Dendritic cell treated with granulocyte-macrophage colony-stimulating factor and Interleukin-4, amounts not matched to agents 40 ng/mL and 50 ng/mL, for 4 days (primary cell): ENCODE results near the gene IL10.
A peak's percentile ranks its signal among the peaks of the same experiment; 100 is the strongest.

Experiments used
- H3K27ac Mint-ChIP-seq: one replicate; pipeline ENCODE4 v1.8.0; 2022; ENCODE audit warnings: mild to moderate bottlenecking, mixed read lengths
- H3K27me3 Mint-ChIP-seq: one replicate; pipeline ENCODE4 v1.8.0; 2022; ENCODE audit warnings: mild to moderate bottlenecking, mixed read lengths
- H3K36me3 Mint-ChIP-seq: one replicate; pipeline ENCODE4 v1.8.0; 2022; ENCODE audit warnings: low read depth, mixed read lengths
- H3K4me1 Mint-ChIP-seq: one replicate; pipeline ENCODE4 v1.8.0; 2022; ENCODE audit warnings: low read depth, mixed read lengths
- H3K4me3 Mint-ChIP-seq: one replicate; pipeline ENCODE4 v1.8.0; 2022; ENCODE audit warnings: mild to moderate bottlenecking, moderate library complexity, mixed read lengths
- H3K9me3 Mint-ChIP-seq: one replicate; pipeline ENCODE4 v1.8.0; 2022; ENCODE audit warnings: mixed read lengths
- intact Hi-C: fragments of 100-400 bp; cut with micrococcal nuclease; formaldehyde crosslinking; loops from one replicate; pipeline ENCODE4 v1.15.0; 2022

IL10 gene

DNA sequence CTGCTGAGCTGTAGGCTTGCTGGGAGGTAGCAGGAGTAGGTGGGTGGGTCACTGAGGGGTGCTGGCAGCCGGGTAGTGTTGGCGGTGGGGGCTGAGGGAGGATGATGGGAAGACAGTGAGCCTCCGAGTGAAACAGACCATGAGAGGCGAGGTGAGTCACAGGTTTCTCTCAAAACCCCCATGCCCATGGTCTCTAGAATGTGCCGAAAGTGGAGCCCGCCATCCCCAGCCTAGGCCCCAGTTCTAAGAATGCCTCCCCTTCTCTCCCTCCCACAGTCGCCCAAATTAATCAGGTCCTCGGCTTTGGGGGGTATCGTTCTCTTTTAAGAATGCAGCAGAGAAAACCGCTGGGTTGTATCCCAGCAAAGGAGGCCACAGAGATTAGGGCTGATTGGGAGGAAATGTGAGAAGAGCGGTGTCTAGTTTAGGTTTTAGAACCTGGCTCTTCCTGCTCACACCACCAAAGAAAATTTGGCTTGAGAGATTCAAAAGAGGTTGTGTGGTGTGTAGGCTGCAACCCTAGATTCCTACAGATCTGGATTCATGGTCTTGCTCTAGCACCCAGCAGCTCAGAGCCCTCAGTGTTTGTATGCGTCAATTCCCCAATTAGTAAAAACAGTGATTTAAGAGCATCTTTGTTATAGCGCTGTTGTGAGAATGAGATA is 29.4 kb downstream of the IL10 start:
- peak overlapping the region; percentile 5 for H3K27ac Mint-ChIP-seq
- no peak overlapping the region for H3K4me3 Mint-ChIP-seq

DNA sequence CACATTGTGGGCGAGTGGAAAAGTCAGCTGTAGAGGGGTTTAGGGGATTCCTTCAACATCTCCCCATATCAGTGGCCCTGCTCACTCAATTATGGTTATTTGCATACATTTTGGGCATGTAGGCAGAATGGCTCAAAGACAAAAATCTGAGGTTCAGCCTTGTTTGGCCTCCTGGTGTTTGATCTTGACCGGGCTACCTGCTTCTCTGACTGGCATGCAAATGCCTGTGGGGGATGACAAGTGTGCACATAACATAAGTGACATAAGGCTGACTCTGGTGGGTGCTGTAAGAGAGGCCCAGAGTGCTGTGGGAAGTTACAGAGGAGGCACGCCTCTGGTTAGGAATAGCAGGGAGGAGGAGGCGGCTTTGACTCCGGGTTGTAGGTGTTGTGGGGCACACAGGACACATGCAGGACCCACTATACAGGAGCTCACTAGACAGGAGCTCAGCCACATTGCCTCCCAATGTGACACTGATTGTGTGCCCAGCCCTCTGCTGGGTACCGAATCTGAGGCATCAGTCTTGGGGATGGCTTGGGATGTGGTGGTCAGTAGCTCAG is 31.1 kb downstream of the IL10 start:
- Mint-ChIP-seq H3K9me3 (no peaks in the 10 kb centered on the region), H3K4me1 (peaks cover 58% of the 10 kb centered on the region), H3K27ac (no peak overlapping the region), H3K36me3 (peaks cover 10% of the 10 kb centered on the region), H3K27me3 (no peaks in the 10 kb centered on the region), H3K4me3 (no peak overlapping the region)
- intact Hi-C loops = no loop called here

More for the DNA sequence above, 29.4 kb downstream of the IL10 start:
- Mint-ChIP-seq H3K4me1 (peaks cover 44% of the 10 kb centered on the region), H3K27me3 (no peaks in the 10 kb centered on the region), H3K36me3 (no peaks in the 10 kb centered on the region), H3K9me3 (no peaks in the 10 kb centered on the region)
- intact Hi-C loops = no loop called here

DNA sequence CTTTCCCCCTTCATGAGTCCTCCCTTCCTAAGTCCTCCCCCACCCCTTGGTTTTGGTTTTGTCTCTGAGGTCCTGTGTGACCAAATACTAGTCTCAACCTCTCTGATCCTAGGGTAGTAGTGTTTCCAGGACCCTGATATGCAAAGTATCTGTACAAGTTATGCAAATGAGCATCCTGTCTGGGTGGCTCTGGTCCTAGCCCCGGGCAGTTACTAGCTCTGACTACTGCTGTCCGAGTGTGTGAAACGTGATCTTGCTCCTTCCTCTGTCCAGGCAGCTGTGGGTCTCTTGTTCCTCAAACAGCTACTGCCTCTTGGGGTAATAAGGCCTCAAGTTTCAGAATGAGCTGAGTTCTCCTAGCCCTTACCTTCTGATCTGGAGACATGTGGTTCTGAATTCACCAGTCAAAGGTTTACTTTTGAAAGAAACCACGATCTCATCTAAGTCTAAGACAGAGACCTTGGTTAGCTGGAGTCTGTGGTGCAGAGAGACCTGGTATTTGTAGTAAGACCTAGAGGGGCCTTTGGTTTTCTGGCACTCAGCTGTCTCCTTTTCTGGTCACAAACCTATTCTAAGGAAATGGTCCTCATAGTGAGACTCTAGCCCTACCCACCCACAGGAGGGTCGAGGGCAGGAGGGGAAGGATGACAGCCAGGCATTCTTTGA is 32.8 kb downstream of the IL10 start:
- intact Hi-C loops = loop anchor here (1.0 to 5.0 kb wide), 2 partner anchors 33 to 69 kb away; partner anchors contain the start of genes IL10 and IL19
- peak overlapping the region; percentile 73 for H3K27ac Mint-ChIP-seq
- peaks cover 67% of the 10 kb centered on the region for H3K4me1 Mint-ChIP-seq
- H3K4me3 Mint-ChIP-seq = no peak overlapping the region
- H3K36me3 Mint-ChIP-seq = peaks cover 10% of the 10 kb centered on the region
- no peaks in the 10 kb centered on the region for H3K27me3 Mint-ChIP-seq
- no peaks in the 10 kb centered on the region for H3K9me3 Mint-ChIP-seq

DNA sequence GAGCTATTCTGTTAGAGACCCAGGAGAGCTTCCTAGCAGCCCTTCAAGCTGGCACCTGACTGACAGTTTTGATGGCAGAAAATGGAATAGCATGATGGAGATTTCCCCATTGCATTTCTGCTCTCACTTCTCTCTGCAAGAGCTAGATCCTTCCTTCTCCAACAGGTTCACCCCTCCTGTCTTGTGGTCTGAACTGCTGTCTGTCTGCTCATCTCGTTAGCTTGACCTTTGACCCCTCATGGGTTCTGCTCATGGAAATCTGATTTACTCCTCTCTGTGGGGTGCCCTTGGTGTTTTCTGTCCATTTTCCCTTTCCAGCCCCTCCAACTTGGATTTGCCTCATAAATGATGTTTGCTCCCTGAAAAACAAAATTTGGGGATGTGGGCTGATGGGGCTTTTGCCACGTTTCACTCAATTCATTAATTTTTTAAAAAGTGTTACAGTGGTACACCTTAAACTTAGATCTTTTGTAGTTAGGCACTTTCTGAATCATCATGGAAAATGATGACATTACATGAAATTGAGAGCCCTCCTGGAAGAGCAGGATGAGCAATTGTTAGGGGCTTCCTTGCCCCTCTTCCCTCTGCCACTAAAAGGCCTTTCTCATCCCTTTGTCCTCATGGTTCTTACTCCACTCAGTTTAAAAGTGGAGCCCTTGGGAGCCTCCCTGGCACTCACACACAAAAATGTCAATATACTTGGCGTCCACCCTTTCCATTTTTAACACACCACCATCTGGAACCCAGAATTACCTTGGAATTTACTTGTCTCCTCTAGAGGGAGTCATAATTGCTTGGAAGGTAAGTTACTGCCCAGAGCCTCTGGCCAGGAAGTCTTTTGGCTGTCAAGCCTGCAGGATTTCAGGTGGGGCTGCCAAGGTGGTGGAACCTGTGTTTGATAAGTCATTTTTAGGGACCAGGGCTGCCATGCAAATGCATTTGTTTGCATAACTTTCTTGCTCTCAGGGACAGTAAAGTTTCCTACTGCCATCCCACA is 33.6 kb downstream of the IL10 start:
- intact Hi-C loops = loop anchor here (1.0 to 5.0 kb wide), 2 partner anchors 34 to 70 kb away; partner anchors contain the start of genes IL10 and IL19
- Mint-ChIP-seq H3K27ac (peak overlapping the region; percentile 73), H3K36me3 (peaks cover 14% of the 10 kb centered on the region), H3K4me3 (no peak overlapping the region), H3K9me3 (no peaks in the 10 kb centered on the region), H3K4me1 (peaks cover 68% of the 10 kb centered on the region), H3K27me3 (no peaks in the 10 kb centered on the region)

DNA sequence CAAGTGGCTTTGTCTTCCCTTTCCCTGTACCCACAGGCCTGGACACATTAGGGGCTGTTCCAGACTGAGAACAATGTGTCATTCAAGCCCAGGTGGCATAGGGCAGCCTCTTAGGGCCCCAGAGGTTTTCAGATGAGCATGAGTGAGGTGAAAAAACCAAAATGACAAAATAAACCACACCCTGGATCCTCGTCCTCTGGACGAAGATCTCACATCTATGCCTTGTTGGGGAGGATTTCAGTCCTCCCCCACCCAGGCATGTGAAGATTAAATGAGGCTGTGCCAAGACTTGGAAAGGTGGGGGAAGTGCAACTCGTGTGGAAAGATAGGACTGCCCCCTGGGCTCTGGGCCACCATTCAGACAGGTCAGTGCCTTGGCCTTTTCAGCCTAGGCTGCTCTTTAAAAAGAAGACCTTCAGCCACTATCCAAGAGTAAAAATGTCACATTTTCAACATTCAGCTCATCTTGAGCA is 34.5 kb downstream of the IL10 start:
- H3K4me1 Mint-ChIP-seq = peaks cover 77% of the 10 kb centered on the region
- H3K4me3 Mint-ChIP-seq = no peak overlapping the region
- H3K27ac Mint-ChIP-seq = peak overlapping the region; percentile 73
- no peaks in the 10 kb centered on the region for H3K27me3 Mint-ChIP-seq
- intact Hi-C loops = loop anchor here (5.0 kb wide), 1 partner anchor 35 kb away; the partner anchor contains the start of genes IL10 and IL19
- H3K9me3 Mint-ChIP-seq = no peaks in the 10 kb centered on the region
- H3K36me3 Mint-ChIP-seq = peaks cover 23% of the 10 kb centered on the region

DNA sequence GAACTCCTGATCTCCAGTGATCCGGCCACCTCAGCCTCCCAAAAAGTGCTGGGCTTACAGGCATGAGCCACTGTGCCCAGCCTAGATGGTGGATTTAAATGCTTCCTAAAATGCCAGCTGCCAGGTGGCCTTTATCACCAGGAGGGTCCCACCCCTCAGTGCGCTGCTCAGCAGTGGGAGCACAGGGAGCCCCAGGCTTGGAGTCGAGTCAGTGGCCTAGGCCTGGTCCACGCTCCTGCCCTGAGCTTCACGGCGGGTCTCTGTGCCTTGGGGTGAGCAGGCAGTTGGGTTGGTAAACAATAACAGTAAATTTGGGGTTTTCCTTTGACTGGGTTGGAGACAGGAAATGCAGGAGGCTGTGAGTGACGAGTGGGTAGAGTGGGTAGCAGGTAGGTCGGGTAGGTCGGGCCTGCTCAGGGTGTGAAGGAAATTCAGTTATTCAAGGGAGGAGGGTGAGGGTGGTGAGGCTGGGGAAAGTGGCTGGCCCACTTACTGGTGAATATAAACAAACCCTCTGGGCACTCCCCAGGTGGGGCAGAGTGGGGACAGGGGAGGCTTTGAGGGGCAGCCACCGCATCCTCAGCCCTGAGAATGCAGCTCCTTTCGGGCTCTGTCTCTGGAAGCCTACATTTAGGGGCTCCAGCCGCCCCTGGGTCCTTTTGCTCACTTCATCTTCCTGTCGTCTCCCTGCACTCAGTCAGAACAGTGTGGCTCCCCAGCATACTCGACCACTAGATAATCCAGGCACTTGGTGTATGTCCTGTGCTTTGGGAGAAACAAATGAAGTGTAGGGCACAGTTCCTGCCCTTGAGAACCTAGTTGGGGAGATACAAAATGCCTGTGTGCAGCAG is 35.2 kb downstream of the IL10 start:
- Mint-ChIP-seq H3K27ac (peak overlapping the region; percentile 73), H3K9me3 (no peaks in the 10 kb centered on the region), H3K4me1 (peaks cover 77% of the 10 kb centered on the region), H3K36me3 (peaks cover 29% of the 10 kb centered on the region), H3K27me3 (no peaks in the 10 kb centered on the region), H3K4me3 (no peak overlapping the region)
- intact Hi-C loops = loop anchor here (5.0 kb wide), 1 partner anchor 35 kb away; the partner anchor contains the start of genes IL10 and IL19

DNA sequence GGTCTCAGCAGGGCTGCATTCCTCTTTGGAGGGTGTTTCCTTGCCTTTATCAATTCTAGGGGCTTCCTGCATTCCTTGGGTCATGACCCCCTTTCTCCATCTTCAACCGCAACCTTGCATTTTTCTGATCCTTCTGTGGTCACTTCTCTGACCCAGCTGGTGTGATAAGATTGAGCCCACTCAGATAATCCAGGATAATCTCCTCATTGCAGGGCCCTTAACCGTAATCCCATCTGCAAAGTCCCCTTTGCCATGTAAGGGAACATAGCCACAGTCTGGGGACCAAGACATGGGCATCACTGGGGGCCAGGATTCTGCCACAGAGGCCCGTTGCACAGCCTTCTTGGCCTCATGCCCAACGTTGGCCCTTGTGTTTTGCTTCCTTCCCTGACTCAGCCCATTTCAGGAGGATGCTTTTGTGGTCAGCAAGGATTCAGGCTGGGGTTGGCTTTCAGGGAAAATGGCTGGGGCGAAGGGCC is 36.7 kb downstream of the IL10 start:
- Mint-ChIP-seq H3K36me3 (peaks cover 44% of the 10 kb centered on the region), H3K9me3 (no peaks in the 10 kb centered on the region), H3K27me3 (no peaks in the 10 kb centered on the region), H3K4me1 (peaks cover 77% of the 10 kb centered on the region), H3K27ac (peak overlapping the region; percentile 71), H3K4me3 (no peak overlapping the region)
- intact Hi-C loops = loop anchor here (2.0 to 5.0 kb wide), 2 partner anchors 37 to 175 kb away; partner anchors contain the start of genes IL10 and IL19

DNA sequence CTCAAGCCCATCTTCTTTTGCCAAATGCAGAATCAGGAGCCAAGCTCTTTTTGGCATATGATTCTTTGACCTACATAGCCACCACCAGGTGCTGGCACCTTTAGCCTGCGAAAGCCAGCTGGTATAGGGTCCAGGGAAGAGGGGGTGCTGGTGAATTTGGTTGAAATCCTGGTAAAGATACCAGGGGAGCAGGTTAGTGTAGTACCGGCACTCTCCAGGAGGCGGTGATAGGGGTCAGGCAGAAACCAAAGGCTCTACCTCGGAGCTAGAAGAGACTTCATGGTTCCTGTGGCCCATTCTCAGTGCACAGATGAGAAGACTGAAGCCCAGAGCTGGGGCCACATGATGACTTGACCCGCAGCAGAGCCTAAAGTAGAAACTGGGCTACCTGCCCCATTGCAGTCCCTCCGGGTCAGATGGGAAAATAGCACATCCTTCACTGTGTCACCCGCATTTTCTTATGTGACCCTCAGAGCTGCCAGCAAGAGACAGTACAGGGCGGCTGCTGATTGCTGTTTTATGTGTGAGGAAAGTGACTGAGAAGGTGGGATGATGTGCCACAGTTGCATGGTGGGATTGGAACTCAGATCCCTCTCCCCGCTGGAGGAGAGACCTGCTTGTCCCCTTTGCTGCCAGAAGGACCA is 37.7 kb downstream of the IL10 start:
- Mint-ChIP-seq H3K36me3 (peaks cover 54% of the 10 kb centered on the region), H3K4me1 (peaks cover 82% of the 10 kb centered on the region), H3K9me3 (no peaks in the 10 kb centered on the region), H3K27ac (no peak overlapping the region), H3K27me3 (no peaks in the 10 kb centered on the region), H3K4me3 (no peak overlapping the region)
- intact Hi-C loops = loop anchor here (1.0 to 5.0 kb wide), 3 partner anchors 38 to 176 kb away; partner anchors contain the start of genes IL10 and IL19

DNA sequence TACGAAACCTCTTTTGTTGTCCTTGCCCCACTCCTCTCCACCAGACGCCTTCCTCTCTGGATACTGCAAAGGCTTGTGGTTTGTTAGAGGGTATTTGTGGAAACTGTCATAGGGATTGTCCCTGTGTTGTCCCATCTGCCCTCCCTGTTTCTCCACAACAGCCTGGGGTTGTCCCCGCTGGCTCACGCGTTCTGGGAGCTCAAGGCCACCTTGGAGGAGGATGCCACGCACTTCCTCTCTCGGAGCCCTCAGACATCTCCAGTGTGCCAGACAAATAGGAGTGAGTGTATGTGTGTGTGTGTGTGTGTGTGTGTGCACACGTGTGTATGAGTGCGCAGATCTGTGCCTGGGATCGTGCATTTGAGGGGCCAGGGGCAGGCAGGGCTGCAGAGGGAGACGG is 39.3 kb downstream of the IL10 start:
- intact Hi-C loops = no loop called here
- H3K27ac Mint-ChIP-seq = no peak overlapping the region
- no peaks in the 10 kb centered on the region for H3K9me3 Mint-ChIP-seq
- no peaks in the 10 kb centered on the region for H3K27me3 Mint-ChIP-seq
- H3K4me3 Mint-ChIP-seq = no peak overlapping the region
- peaks cover 82% of the 10 kb centered on the region for H3K4me1 Mint-ChIP-seq
- peaks cover 68% of the 10 kb centered on the region for H3K36me3 Mint-ChIP-seq

DNA sequence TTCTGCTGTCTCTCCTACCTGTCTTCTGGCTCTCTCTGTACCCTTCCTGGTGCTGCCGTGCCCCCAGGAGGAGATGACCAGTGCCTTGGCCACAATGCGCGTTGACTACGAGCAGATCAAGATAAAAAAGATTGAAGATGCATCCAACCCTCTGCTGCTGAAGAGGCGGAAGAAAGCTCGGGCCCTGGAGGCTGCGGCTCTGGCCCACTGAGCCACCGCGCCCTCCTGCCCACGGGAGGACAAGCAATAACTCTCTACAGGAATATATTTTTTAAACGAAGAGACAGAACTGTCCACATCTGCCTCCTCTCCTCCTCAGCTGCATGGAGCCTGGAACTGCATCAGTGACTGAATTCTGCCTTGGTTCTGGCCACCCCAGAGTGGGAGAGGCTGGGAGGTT is 39.8 kb downstream of the IL10 start:
- H3K4me1 Mint-ChIP-seq = peaks cover 82% of the 10 kb centered on the region
- H3K27ac Mint-ChIP-seq = no peak overlapping the region
- H3K27me3 Mint-ChIP-seq = no peaks in the 10 kb centered on the region
- no peak overlapping the region for H3K4me3 Mint-ChIP-seq
- no peaks in the 10 kb centered on the region for H3K9me3 Mint-ChIP-seq
- H3K36me3 Mint-ChIP-seq = peaks cover 68% of the 10 kb centered on the region
- intact Hi-C loops = no loop called here

DNA sequence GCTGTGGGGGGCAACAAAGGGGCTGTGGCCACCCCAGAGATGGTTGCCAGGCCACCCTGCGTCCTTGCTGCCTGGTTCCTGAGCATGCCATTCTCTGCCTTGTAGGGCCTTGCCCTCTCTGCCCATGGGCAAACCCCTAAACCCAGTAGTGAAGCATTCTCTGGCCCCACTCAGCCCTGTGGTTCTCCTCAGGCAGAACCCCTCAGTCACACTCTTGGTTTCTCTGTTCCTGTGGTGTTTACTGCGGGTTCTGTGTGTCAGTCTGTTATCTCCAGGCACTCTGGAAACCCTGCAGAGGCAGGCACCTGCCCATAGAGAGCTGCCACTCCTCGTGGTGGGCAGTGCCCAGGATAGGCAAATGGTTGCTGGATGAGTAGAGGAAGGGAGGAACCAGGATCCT is 42.8 kb downstream of the IL10 start:
- Mint-ChIP-seq H3K36me3 (peaks cover 58% of the 10 kb centered on the region), H3K27me3 (no peaks in the 10 kb centered on the region), H3K9me3 (no peaks in the 10 kb centered on the region), H3K4me1 (peaks cover 70% of the 10 kb centered on the region), H3K4me3 (no peak overlapping the region), H3K27ac (no peak overlapping the region)
- intact Hi-C loops = loop anchor here (5.0 kb wide), 1 partner anchor 253 kb away; no protein-coding TSS in a partner anchor

DNA sequence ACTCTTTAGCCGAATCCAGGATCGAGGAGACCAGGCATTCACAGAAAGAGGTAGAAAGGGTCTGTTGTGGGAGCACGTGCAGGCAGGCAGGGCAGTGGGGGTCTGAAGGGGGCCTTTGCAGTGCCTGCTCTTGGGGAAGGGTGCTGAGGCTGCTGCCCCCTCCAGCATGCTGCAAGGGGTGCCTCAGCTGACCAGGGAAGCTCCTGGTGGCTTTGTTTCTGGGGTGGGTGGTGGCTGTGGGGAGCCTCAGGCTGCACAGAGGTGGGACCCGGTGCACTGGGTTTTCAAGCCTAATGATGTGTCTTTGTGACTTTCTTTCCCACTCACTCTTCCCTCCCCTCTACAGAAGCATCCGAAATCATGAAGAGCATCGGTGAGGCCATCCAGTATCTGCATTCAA is 43.2 kb downstream of the IL10 start:
- H3K27ac Mint-ChIP-seq = peak overlapping the region; percentile 7
- intact Hi-C loops = loop anchor here (5.0 kb wide), 1 partner anchor 253 kb away; no protein-coding TSS in a partner anchor
- H3K4me1 Mint-ChIP-seq = peaks cover 70% of the 10 kb centered on the region
- no peaks in the 10 kb centered on the region for H3K9me3 Mint-ChIP-seq
- peaks cover 58% of the 10 kb centered on the region for H3K36me3 Mint-ChIP-seq
- no peak overlapping the region for H3K4me3 Mint-ChIP-seq
- H3K27me3 Mint-ChIP-seq = no peaks in the 10 kb centered on the region
